Ectodermal cell (in vitro differentiated cells): ENCODE results near the gene NFATC1.

ENCODE experiments used
- H3K27ac ChIP-seq: 2 replicates; pipeline ENCODE4 v1.7.0; 2013; ENCODE audit warnings: mild to moderate bottlenecking, low read depth, low read length; ENCODE audit not compliant: insufficient read depth, poor library complexity, severe bottlenecking
- H3K27me3 ChIP-seq: 2 replicates; pipeline ENCODE4 v1.7.0; 2013; ENCODE audit warnings: mild to moderate bottlenecking, low read length; ENCODE audit not compliant: insufficient read depth, control insufficient read depth, poor library complexity, severe bottlenecking
- H3K36me3 ChIP-seq: one replicate; pipeline ENCODE4 v1.7.0; 2013; ENCODE audit warnings: low read length; ENCODE audit not compliant: control insufficient read depth, insufficient read depth
- H3K4me1 ChIP-seq: one replicate; pipeline ENCODE4 v1.7.0; 2013; ENCODE audit warnings: low read length; ENCODE audit not compliant: control insufficient read depth, insufficient read depth
- H3K4me3 ChIP-seq: 2 replicates; pipeline ENCODE4 v1.7.0; 2013; ENCODE audit warnings: low read depth, low read length, control low read depth; ENCODE audit not compliant: insufficient read depth
- H3K9me3 ChIP-seq: 2 replicates; pipeline ENCODE4 v1.7.0; 2013; ENCODE audit warnings: mild to moderate bottlenecking, low read length, moderate library complexity; ENCODE audit not compliant: control insufficient read depth
- WGBS, 2 experiments: methylation state at CpG; one replicate each; pipeline ENCODE4 v1.1.7; 2013; ENCODE audit warnings: missing lambda C conversion rate in 2 of 2; 5-methylcytosine and 5-hydroxymethylcytosine counted together

NFATC1 gene

DNA sequence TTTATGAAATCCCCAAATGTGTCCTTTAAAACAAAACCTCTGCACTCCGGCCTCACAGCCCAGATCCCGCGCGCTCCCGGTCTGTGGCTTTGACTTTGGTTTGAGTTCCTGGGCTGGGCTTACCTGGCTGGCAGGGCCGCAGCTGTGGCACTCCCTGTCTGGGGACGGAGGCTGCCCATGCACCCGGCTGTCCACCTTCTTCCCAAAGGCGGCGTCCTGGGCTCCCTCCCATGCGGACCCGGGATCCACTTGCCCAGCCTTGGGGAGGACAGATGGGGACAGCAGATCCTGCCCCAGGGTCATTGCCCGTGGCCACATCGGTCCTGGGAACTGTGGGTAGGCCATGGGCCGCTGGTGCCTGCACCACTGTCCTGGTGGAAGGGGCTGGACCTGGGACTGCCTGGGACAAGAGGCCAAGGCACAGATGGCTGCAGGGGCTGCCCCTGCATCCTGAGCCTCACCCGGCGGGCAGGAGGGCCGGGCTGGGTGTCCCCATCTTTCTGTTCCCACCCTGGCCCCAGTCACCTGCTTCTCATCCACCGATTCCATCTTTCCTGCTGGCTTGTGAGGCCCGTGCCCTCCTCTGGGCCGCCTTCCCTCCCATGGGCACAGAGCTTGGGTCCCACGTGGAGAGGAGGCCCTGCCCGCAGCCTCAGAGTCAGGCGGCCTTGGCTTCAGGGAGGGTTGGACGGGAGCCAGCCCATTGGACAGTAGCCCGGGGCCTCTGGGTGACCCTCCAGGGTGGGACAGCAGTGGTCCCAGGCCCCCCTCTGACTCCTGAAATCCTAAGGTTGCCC, 27.7 kb downstream of the NFATC1 start:
- Histone ChIP-seq H3K4me3 (no peak overlapping the region), H3K27ac (no peak overlapping the region), H3K4me1 (no peaks in the 10 kb centered on the region), H3K36me3 (no peaks in the 10 kb centered on the region), H3K27me3 (no peaks in the 10 kb centered on the region), H3K9me3 (no peaks in the 10 kb centered on the region)
- WGBS, 2 experiments, result 94 to 95% methylated on average over 26 of the region's 26 CpGs

DNA sequence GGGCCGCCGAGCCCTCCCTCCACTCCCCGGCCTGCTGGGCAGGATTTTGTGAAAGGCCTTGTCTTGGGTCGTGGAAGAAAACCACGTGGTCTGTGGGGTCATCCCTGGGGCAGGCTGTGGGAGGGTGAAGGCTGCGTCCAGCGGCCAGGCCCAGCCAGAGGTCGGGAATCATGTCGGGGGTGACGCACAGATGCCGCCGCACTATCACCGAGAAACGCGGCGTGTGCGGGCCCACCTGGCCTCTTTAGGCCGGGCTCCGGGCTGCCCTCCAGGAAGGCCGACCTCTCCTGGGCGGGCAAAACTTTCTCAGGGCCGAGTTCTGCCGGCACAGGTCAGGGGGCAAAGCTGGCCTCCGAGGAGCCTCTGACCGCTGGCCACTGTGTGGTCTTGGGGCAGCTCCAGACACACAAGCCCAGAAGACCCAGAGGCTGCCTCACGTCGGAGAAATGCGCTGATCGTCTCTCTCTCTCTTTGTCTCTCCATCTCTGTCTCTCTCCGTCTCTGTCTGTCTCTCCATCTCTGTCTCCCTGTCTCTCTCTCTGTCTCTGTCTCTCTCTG, 28.4 kb downstream of the NFATC1 start:
- Histone ChIP-seq H3K27ac (no peak overlapping the region), H3K4me3 (no peak overlapping the region), H3K36me3 (no peaks in the 10 kb centered on the region), H3K4me1 (no peaks in the 10 kb centered on the region), H3K9me3 (no peaks in the 10 kb centered on the region), H3K27me3 (no peaks in the 10 kb centered on the region)
- 89% methylated on average over 30 of the region's 30 CpGs for WGBS, 2 experiments

DNA sequence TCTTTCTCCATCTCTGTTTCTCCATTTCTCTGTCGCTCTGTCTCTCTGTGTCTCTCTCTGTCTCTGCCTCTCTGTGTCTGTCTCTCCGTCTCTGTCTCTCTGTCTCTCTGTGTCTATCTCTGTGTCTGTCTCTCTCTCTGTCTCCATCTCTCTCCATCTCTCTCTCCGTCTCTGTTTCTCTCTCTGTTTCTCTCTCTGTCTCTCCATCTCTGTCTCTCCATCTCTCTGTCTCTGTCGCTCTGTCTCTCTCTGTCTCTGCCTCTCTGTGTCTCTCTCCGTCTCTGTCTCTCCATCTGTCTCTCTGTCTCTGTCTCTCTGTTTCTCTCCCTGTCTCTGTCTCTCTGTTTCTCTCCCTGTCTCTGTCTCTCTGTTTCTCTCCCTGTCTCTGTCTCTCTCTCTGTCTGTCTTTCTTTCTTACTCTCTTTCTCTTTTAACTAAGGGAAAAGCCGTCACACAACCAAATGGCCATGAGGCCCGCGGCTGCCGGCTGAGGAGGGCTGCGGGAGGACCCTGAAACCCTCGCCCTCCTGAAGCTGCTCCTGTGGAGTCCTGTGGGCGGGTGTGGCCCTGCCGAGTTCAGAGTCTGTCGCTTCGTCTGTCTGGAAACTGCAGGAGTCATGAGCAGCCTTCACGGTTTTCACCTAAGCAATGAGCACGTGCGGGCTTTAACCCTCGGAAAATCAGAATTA, 29.3 kb downstream of the NFATC1 start:
- no peaks in the 10 kb centered on the region for H3K27me3 ChIP-seq
- H3K36me3 ChIP-seq, result no peaks in the 10 kb centered on the region
- H3K27ac ChIP-seq, result no peak overlapping the region
- no peak overlapping the region for H3K4me3 ChIP-seq
- no peaks in the 10 kb centered on the region for H3K9me3 ChIP-seq
- 84 to 85% methylated on average over 19 of the region's 19 CpGs for WGBS, 2 experiments
- H3K4me1 ChIP-seq, result no peaks in the 10 kb centered on the region

DNA sequence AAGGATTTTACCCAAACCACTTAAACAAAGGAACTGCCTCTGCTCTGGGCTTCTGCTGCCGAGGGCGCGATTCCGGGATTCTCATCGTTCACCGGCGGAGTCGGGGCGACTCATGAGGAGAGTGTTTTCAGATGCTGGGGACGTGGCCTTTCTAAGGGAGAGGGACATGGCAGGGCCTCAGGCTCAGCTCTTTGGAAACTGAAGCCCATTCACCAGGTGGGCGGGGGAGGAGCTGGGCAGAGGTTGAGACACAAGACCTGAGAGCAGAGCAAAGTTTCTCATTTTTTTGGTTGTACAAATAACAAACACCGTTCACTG, 29.8 kb downstream of the NFATC1 start:
- 82 to 83% methylated on average over 12 of the region's 12 CpGs for WGBS, 2 experiments
- Histone ChIP-seq H3K27me3 (no peaks in the 10 kb centered on the region), H3K4me3 (no peak overlapping the region), H3K27ac (no peak overlapping the region), H3K4me1 (no peaks in the 10 kb centered on the region), H3K36me3 (no peaks in the 10 kb centered on the region), H3K9me3 (no peaks in the 10 kb centered on the region)

DNA sequence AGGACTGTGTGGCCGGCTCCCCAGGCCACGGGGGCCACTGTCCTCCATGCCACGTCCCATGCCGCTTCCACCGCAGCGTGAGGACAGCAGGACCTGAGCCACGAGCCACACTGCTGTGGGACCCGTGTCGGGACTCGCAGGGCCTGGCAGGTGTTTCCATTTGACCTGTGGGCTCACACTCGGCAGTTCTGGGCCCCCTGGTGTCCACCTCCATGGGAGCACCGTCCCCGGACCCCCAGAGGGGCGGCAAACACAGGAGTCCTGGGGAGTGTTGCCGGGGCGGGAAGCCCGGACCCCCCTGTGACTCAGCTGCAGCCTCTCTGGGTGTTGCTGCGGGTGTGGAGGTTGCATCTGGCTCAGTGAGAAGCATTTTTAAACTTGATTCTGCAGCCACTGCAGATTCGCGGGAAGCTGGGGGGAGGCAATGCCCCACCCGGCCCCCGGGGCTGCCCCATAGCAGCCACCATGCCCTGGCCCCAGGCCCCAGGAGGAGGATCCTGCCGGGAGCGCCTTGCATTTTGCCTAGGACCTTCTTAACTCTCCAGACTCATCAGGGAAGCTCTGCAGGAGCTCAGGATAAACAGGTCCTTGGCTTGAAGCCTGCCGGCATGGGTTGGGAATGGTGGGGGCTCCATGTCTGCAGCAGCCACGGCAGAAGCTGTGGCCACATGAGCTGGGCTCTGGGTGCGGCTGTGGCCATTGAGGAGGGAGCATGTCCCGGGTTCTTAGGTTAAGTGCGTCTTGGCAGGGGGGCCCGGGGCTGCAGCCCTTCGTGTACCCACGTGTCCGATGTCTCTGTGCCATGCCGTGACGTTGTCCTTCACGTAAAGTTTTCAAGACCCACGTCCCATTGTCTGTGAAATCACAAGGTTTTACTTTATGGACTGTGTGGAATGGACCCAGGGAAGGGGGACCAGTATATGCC, 30.9 kb downstream of the NFATC1 start:
- 93 to 94% methylated on average over 37 of the region's 37 CpGs for WGBS, 2 experiments
- Histone ChIP-seq H3K9me3 (no peaks in the 10 kb centered on the region), H3K27ac (no peak overlapping the region), H3K4me3 (no peak overlapping the region), H3K27me3 (no peaks in the 10 kb centered on the region), H3K36me3 (no peaks in the 10 kb centered on the region), H3K4me1 (no peaks in the 10 kb centered on the region)

DNA sequence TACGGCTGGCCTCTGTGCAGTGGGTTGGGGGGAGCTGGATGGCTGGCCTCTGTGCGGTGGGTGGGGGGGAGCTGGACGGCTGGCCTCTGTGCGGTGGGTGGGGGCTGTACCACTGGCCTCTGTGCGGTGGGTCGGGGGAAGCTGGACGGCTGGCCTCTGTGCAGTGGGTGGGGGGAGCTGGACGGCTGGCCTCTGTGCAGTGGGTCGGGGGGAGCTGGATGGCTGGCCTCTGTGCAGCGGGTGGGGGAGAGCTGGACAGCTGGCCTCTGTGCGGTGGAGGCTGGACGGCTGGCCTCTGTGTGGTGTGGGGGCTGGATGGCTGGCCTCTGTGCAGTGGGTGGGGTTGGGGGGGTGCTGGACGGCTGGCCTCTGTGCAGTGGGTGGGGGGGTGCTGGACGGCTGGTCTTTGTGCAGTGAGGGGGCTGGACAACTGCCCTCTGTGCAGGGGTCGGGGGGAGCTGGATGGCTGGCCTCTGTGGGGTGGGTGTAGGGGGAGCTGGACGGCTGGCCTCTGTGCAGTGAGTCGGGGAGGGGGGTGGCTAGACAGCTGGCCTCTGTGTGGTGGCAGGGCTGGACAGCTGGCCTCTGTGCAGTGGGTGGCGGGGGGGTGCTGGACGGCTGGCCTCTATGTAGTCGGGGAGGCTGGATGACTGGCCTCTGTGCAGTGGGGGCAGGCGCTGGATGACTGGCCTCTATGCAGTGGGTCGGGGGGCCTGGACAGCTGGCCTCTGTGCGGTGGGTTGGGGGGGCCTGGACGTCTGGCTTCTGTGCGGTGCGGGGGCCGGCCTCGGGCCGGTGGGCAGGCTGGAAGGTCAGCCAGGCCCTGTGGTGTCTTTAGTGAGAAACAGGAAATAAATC, 31.9 kb downstream of the NFATC1 start:
- Histone ChIP-seq H3K27ac (no peak overlapping the region), H3K36me3 (no peaks in the 10 kb centered on the region), H3K4me1 (no peaks in the 10 kb centered on the region), H3K4me3 (no peak overlapping the region), H3K9me3 (no peaks in the 10 kb centered on the region), H3K27me3 (no peaks in the 10 kb centered on the region)
- WGBS, 2 experiments, result 91 to 92% methylated on average over 29 of the region's 29 CpGs

DNA sequence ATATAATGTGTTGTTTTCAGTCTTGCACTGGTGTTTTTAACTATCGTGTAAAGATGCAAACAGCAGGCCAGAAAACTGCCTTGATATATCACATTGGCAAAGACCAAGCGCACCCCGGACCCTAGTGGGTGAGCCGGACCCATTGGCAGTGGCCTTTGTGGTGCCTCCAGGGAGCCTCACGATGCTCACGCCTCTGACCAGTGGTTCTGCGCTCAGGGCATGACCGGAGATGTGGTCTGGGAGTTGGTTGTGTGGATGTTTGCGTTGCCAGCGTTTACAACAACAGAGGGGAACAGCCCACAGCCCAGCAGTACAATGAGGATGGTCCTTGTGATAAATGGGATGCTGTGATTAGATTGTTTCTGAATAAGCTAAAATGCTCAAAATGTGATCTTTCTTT, 32.6 kb downstream of the NFATC1 start:
- Histone ChIP-seq H3K4me1 (no peaks in the 10 kb centered on the region), H3K27ac (no peak overlapping the region), H3K27me3 (no peaks in the 10 kb centered on the region), H3K9me3 (no peaks in the 10 kb centered on the region), H3K36me3 (no peaks in the 10 kb centered on the region), H3K4me3 (no peak overlapping the region)
- 97 to 98% methylated on average over 10 of the region's 10 CpGs for WGBS, 2 experiments

DNA sequence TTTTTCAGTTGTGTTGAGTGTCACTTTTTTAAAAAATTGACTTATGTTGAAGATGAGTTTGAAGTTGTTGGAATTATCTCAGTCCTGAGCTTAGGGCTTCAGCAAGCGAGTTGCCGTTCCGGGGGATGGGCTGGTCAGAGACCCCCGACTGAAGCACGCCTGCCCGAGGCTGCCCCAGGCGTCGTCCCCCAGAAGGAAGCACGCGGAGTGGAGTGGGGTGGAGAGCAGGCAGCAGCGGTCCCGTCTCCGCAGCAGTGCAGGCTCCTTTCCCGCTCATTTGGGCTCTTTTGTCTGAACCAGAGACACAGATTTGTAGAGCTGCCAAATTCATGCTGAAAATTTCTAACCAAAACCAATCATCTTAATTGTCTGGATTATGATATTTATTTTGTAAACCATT, 33.7 kb downstream of the NFATC1 start:
- no peak overlapping the region for H3K4me3 ChIP-seq
- no peaks in the 10 kb centered on the region for H3K27me3 ChIP-seq
- H3K4me1 ChIP-seq, result no peaks in the 10 kb centered on the region
- H3K9me3 ChIP-seq, result no peaks in the 10 kb centered on the region
- H3K27ac ChIP-seq, result no peak overlapping the region
- 92 to 94% methylated on average over 14 of the region's 14 CpGs for WGBS, 2 experiments
- no peaks in the 10 kb centered on the region for H3K36me3 ChIP-seq

DNA sequence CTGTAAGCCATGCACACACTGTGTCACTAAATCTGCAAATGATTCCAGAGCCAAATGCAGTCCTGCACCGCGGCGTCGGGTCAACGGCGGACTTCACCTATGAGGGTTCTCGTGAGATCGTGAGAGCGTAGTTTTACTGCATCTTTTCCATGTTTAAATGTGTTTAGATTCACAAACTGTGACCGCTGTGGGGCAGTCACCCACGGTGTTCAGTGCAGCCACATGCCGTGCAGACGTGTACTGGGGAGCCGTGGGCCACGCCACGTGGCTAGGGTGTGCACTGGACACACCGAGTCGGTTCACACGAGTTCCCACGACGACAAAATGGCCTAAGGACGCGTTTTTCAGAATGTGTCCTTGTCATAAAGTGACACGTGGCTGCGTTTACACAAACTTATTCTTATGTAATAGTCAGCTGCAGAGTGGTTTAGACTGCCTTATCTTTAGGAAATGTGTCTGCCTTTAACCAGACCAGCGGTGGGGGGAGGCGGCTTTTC, 34.1 kb downstream of the NFATC1 start:
- Histone ChIP-seq H3K36me3 (no peaks in the 10 kb centered on the region), H3K27ac (no peak overlapping the region), H3K27me3 (no peaks in the 10 kb centered on the region), H3K4me1 (no peaks in the 10 kb centered on the region), H3K4me3 (no peak overlapping the region), H3K9me3 (no peaks in the 10 kb centered on the region)
- 93 to 96% methylated on average over 27 of the region's 27 CpGs for WGBS, 2 experiments
